Measurements from ENCODE around the gene CIRBP. TPM values are rescaled to one million over a fixed set of nuclear protein-coding genes. Genes with fewer than 3 reads are reported as not detected.

Gene CIRBP
- total RNA-seq, 1 experiment from 2014 or later, result 66.6 TPM

DNA sequence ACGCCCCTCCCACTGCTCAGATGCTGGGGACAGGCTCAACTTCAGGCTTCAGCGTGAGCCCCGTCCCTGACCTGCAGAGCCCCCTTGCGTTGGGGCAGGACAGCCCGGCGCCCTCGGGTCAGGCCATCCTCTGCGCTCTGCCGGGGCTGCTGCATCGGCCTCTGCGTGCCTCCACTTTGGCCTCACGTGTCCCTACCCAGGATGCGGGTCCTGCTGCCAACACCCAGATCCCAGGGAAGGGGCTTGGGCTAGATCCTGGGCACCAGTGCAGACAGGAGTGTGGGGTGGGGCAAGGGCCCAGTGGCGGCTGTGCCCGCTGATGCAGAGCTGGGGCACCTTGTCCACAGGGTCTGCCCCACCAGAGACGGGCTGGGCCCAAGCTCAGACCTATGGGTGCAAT, 44.3 kb upstream of the CIRBP start:
- no peaks in the 10 kb centered on the region for H3K36me3 ChIP-seq (ENCODE audit: control insufficient read depth, insufficient read depth, low read length)
- ChIA-PET POLR2A (no interaction called here), CTCF (no interaction called here)
- H3K27me3 ChIP-seq (ENCODE audit: control insufficient read depth, insufficient read depth, low read length), result no peaks in the 10 kb centered on the region
- H3K4me3 ChIP-seq (ENCODE audit: low read depth in 2 of 2, low read length in 2 of 2), result no peak overlapping the region
- ATAC-seq, result no peak
- no TSS peak for BruUV-seq (replicated peaks)
- DNase-seq (ENCODE audit: low read depth, low spot score), result no peak
- TF ChIP-seq, protein P1, sequence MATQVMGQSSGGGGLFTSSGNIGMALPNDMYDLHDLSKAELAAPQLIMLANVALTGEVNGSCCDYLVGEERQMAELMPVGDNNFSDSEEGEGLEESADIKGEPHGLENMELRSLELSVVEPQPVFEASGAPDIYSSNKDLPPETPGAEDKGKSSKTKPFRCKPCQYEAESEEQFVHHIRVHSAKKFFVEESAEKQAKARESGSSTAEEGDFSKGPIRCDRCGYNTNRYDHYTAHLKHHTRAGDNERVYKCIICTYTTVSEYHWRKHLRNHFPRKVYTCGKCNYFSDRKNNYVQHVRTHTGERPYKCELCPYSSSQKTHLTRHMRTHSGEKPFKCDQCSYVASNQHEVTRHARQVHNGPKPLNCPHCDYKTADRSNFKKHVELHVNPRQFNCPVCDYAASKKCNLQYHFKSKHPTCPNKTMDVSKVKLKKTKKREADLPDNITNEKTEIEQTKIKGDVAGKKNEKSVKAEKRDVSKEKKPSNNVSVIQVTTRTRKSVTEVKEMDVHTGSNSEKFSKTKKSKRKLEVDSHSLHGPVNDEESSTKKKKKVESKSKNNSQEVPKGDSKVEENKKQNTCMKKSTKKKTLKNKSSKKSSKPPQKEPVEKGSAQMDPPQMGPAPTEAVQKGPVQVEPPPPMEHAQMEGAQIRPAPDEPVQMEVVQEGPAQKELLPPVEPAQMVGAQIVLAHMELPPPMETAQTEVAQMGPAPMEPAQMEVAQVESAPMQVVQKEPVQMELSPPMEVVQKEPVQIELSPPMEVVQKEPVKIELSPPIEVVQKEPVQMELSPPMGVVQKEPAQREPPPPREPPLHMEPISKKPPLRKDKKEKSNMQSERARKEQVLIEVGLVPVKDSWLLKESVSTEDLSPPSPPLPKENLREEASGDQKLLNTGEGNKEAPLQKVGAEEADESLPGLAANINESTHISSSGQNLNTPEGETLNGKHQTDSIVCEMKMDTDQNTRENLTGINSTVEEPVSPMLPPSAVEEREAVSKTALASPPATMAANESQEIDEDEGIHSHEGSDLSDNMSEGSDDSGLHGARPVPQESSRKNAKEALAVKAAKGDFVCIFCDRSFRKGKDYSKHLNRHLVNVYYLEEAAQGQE (IDR thresholded peaks at IDR 0.05; ENCODE audit: insufficient read depth in 1 of 2, low read depth in 2 of 2, low read length in 1 of 2), result no peak
- TF ChIP-seq TCF7L2 (IDR thresholded peaks at IDR 0.05; ENCODE audit: low read depth, low read length), result no peak
- TF ChIP-seq SIN3A (IDR thresholded peaks at IDR 0.05; ENCODE audit: borderline replicate concordance, insufficient read depth, low read depth, low read length), result no peak
- TF ChIP-seq, protein P2, sequence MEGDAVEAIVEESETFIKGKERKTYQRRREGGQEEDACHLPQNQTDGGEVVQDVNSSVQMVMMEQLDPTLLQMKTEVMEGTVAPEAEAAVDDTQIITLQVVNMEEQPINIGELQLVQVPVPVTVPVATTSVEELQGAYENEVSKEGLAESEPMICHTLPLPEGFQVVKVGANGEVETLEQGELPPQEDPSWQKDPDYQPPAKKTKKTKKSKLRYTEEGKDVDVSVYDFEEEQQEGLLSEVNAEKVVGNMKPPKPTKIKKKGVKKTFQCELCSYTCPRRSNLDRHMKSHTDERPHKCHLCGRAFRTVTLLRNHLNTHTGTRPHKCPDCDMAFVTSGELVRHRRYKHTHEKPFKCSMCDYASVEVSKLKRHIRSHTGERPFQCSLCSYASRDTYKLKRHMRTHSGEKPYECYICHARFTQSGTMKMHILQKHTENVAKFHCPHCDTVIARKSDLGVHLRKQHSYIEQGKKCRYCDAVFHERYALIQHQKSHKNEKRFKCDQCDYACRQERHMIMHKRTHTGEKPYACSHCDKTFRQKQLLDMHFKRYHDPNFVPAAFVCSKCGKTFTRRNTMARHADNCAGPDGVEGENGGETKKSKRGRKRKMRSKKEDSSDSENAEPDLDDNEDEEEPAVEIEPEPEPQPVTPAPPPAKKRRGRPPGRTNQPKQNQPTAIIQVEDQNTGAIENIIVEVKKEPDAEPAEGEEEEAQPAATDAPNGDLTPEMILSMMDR (IDR thresholded peaks at IDR 0.05), result no peak
- no peak for TF ChIP-seq POLR2AphosphoS5 (IDR thresholded peaks at IDR 0.05; ENCODE audit: low read depth, low read length)
- H3K4me1 ChIP-seq (ENCODE audit: control insufficient read depth, insufficient read depth, low read length), result no peaks in the 10 kb centered on the region; the same call in 1 of the 2 replicates
- in situ Hi-C loops (cut with HindIII; ENCODE audit: low pct_unique_long_range_greater_than_20kb, low sequenced_read_pairs), result no loop called here
- no peak overlapping the region for H3K27ac ChIP-seq (ENCODE audit: low read length)
- H3K9me3 ChIP-seq (ENCODE audit: control insufficient read depth, insufficient read depth, low read depth, low read length), result no peaks in the 10 kb centered on the region
- intact Hi-C loops (cut with micrococcal nuclease; ENCODE audit: unreplicated experiment), result no loop called here

DNA sequence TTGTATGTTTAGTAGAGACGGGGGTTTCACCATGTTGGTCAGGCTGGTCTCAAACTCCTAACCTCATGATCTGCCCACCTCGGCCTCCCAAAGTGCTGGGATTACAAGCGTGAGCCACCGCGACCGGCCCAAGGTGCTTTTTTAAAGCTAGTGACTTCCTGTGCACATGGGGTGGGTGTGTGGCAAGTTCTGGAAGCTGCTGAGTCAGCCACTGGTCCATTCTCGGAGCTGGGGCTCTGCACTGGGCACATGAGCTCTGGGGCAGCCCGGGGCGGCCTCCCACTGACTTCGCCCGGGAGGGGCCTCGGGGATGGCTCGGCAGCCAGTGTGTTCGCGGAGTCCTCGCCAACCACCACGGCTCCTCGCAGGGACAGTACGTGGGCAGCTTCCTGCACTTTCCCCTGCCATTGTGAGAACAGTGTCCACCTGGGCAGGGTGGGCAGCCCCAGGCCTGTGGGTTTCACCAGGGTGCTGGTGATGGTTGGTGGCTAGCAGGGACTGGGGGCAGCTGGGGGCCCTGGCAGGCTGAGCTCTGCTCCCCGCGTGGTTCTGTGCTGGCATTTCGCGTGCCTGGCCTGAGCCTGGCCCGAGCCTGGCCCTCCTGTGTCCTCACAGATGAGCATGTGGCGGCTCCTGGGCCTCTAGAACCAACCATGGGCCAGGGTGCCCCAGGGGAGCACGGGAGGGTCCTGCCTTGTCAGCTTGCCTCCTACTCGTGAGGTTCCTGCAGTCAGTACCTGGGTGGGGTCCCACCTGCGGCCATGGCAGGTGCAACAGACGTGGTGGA, 43.5 kb upstream of the CIRBP start:
- ATAC-seq (no peak), DNase-seq (ENCODE audit: low read depth, low spot score) (no peak)
- Histone ChIP-seq H3K27me3 (ENCODE audit: control insufficient read depth, insufficient read depth, low read length) (no peaks in the 10 kb centered on the region), H3K4me1 (ENCODE audit: control insufficient read depth, insufficient read depth, low read length) (no peaks in the 10 kb centered on the region), H3K4me3 (ENCODE audit: low read depth in 2 of 2, low read length in 2 of 2) (no peak overlapping the region), H3K9me3 (ENCODE audit: control insufficient read depth, insufficient read depth, low read depth, low read length) (no peaks in the 10 kb centered on the region), H3K27ac (ENCODE audit: low read length) (no peak overlapping the region), H3K36me3 (ENCODE audit: control insufficient read depth, insufficient read depth, low read length) (no peaks in the 10 kb centered on the region)
- intact Hi-C loops (cut with micrococcal nuclease; ENCODE audit: unreplicated experiment), result no loop called here
- BruUV-seq (replicated peaks), result no TSS peak
- TF ChIP-seq, protein P1 (IDR thresholded peaks at IDR 0.05; ENCODE audit: insufficient read depth in 1 of 2, low read depth in 2 of 2, low read length in 1 of 2), result no peak
- TF ChIP-seq SIN3A (IDR thresholded peaks at IDR 0.05; ENCODE audit: borderline replicate concordance, insufficient read depth, low read depth, low read length) (no peak), TCF7L2 (IDR thresholded peaks at IDR 0.05; ENCODE audit: low read depth, low read length) (no peak), POLR2AphosphoS5 (IDR thresholded peaks at IDR 0.05; ENCODE audit: low read depth, low read length) (no peak)
- TF ChIP-seq, protein P2 (IDR thresholded peaks at IDR 0.05), result no peak
- ChIA-PET CTCF (no interaction called here), POLR2A (no interaction called here)
- in situ Hi-C loops (cut with HindIII; ENCODE audit: low pct_unique_long_range_greater_than_20kb, low sequenced_read_pairs), result no loop called here

Data from Panc1 (cell line).